SK-N-DZ (cell line): ENCODE data around the gene TMEM163.
"Not testable (repeated sequence)": the region's sequence is repeated elsewhere in the genome, so short reads cannot be mapped to it uniquely, and the experiment has no call there.

Source experiments
- DNase-seq: peaks from one replicate; pipeline ENCODE4 v3.0.0-alpha.2; 2015; ENCODE audit warnings: low spot score

TMEM163 gene

DNA sequence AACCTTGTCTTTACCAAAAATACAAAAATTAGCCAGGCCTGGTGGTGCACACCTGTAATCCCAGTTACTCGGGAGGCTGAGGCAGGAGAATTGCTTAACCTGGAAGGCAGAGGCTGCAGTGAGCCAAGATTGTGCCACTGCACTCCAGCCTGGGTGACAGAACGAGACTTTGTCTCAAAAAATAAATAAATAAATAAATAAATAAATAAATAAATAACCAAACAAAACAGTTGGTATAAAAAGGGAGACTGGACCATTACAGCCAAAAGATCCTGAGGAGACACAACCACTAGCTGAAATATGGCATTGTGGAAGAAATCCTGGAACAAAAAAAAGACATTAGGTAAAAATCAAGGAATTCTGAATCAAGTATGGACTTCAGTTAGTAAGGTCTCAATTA, 4.9 kb upstream of the TMEM163 start:
- not testable (repeated sequence) for DNase-seq

DNA sequence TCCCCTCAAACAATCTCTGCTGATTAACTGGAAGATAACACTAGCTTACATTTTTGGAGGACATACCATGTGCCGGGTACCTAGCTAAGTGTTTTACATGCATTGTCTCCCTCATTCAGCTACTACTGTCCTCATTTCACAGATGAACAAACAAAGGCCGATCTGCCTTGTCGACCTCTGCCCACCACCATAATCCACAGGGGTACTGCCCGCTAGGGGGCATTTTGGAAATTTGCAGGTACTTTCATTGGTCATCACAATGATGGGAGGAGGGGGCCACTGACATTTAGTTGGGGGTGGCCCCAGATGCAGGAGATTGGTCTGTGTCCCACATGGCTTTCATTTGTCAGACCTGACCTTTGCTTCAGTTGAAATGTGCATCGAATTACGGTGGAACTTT, 3.9 kb upstream of the TMEM163 start:
- peak; percentile 33 for DNase-seq

DNA sequence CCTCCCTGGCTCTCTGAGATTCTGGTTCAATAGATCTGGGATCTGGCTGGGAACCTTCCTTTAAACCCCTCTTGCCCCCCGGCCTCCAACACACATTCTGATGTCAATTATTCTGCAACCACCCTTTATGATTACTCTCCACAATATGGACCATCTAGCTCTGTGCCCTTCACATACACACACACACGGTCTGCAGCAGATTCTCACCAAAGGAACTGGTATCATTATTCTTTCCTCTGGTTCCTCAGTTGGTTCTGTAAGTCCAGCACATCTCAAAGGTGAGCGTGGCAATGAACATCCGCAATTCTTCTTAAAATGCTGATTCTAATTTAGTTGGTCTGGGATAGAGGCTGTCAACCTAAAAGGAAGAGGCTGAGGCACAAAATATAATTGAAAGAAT, 2.8 kb upstream of the TMEM163 start:
- no peak for DNase-seq

DNA sequence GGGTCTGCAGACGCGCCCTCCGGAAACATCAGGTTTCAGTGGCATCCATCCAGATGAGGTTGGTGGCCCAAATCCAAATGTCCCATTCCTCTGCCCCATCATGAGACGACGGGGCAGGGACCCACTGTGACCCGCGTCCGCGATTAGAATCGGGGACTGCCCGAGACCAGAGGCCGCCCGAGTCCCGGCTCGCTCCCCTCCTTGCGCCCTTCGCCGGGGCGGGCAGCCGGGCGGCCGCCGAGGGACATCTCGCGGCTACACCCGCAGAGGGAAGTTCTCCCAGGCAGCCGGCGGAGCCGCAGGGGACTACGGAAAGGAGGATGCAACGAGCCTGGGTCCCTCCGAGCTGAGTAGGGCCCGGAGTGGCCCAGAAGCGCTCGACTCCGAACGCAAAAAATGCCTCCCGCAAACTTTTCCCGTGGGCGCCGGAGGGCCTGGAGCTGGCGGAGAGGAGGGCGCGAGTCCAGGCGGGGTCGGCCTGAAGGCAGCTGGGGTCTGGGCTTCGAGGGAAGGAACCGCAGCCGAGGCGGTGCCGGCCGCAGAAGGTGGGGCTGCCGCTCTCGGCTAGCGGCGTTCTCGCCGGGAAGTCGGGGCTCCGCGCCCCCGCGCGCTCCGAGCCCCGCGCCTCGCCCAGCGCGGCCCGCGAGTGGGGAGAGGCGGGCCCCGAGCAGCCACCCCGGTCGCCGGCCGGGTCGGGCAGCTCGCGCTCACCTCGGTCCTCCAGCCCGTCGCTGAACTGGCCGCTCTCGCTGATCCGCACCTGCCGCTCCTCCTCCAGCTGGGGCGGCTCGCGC, 580 bp downstream of the TMEM163 start:
- peak; percentile 19 for DNase-seq

DNA sequence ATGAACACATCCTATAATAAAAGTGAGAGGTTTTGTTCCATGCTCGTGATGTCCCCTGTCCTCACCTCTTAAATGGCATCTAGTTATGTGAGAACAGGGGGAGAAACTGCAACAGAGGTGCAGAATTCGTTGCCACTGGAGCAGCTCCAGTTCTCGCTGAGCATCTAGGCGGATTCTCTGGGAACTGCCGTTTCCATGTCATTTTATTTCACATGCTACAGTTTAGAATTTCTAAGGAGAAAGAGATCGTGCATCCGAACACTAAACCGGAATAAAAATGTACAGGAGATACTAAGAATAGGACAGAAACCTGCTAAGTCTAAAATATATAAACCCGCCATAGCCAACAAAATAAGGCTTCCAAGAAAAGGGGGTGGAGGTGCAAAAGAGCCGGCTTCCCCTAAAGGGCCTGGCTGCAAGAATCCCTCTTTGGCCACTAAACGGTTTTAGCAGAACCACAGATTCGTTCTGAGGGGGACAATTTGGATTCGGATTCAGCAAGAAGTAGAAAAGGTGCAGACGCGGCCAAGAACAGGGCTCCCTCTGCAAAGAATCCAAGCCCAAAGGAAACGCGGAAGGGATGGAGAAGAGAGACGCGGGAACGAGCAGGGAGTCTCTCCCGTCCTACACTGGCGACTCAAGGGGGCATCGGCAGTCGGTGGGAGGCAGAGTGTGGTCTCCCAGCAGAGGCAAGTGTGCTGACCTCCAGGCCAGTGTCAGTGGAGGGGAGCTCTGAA, 1.3 kb downstream of the TMEM163 start:
- DNase-seq: peak; percentile 21

- no peak for DNase-seq
These were observed 2.0 kb downstream of the TMEM163 start for GRCh38 chr2:134716721-134717243.

GRCh38 chr2:134715932-134716643, 2.7 kb downstream of the TMEM163 start:
- no peak for DNase-seq

DNA sequence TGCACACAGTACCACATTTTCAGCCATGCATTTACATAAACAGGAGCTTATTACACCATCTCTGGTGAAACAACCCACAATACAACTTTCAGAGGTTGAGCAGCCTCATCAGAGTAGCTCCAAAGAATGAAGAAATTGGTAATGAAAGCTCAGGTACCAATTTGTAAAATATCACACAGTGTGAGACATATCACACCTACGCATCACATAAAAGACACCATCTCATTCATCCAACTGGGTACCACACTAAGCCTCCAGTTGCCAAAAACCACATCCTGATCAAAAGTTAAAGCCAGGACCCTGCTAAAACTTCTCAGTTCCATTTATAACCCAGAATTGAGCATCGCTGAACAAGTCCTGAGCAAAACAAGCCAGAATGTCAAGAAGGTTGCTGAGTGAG, 4.6 kb downstream of the TMEM163 start:
- DNase-seq: no peak

- no peak for DNase-seq
These were observed 5.2 kb downstream of the TMEM163 start for GRCh38 chr2:134713606-134714005.

DNA sequence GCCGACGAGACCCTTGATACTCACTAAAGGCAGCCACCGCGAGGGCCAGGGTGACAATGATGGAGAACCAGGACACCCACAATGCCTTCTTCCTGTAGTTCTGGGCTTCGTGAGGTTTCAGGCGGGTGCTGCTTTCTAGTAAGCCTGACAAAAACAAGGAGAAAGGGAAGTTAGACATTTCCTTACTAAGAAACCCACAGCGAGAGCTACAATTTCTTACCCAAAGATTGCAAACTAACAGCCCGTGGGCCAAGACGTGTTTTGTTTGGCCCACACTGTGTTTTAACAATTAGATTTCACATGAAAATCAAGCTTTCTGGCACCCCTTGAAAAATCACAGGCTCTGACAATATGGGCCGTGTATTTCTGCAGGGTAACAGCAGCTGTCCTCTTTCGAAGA, 5.6 kb downstream of the TMEM163 start:
- no peak for DNase-seq

- DNase-seq: no peak
These were observed 6.1 kb downstream of the TMEM163 start for GRCh38 chr2:134712736-134713135.

DNA sequence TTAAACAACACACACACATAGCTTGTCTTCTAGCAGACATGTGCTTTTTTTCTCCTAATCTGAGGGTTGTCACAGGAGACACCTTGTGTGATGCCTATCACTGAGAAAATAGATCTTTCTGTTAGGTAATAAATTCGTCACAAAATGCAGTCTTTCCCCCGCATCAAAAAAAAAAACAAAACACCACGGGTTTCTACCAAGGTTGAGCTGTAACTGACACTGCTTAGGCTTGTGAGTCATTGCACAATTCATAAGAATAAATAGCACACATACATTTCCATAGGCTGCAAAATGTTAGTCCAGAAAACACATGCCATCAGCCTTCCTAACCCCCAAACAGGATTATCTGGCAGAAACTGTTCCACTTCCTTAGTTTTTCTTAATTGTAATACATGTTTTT, 6.5 kb downstream of the TMEM163 start:
- no peak for DNase-seq

GRCh38 chr2:134711692-134712091, 7.1 kb downstream of the TMEM163 start:
- no peak for DNase-seq

- no peak for DNase-seq
These were observed 11.5 kb downstream of the TMEM163 start for GRCh38 chr2:134707330-134707676.

DNA sequence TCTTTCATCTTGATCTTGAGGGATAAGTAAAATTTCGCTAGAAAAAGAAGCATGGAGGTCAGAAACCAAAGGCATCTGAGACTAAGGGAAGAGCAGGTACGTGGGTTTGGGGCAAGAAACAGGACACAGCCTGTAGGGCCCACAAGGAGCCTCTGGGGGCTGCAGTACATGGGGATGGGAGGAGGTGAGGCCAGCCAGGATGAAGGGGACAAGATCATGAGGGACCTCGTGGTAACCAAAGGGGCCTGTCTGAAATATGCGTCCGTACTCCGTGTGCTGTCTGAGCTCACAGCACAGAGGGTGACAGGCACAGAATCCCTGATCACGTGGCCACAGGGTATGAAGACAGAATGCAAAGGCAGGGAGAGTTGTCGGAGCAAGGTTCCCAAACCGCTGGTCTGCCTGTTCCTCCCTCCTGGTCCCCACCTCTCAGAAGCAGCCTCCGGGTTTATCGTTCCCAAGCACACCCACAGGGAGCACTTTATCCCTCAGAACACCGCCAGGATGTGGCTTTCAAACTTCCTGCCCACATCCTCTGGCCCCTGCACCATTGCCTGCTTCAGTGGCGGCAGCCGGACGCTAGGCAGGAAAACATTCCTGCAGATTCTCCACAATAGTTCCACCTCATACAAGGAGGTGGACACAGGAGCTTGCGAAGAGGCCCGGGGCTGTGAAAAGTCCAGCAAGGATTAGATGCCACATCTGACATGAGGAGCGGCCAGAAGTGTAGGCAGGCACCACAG, 12.0 kb downstream of the TMEM163 start:
- DNase-seq: peak; percentile 42

GRCh38 chr2:134705861-134706586, 12.8 kb downstream of the TMEM163 start:
- DNase-seq: peak; percentile 69

GRCh38 chr2:134704173-134704572, 14.6 kb downstream of the TMEM163 start:
- no peak for DNase-seq

DNA sequence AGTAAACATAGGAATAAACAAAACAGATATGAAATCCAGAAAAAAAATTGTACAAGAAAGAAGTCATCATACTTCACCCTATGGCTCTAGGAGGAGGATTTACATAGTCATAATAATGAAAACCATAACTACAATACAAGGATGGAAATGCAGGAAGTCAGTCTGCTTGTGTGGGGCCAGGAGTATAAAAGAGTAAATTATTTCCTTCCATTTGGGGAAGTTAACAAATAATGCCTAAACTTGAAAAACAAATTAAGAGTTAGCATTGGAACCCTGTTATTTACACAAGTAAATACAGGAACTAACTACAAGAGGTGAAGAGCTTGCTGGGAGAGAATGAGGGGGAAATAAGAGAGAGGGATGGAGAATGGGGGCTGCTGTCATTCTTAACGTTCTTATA, 15.4 kb downstream of the TMEM163 start:
- DNase-seq: no peak

- DNase-seq: no peak
These were observed 18.1 kb downstream of the TMEM163 start for GRCh38 chr2:134700730-134701129.

DNA sequence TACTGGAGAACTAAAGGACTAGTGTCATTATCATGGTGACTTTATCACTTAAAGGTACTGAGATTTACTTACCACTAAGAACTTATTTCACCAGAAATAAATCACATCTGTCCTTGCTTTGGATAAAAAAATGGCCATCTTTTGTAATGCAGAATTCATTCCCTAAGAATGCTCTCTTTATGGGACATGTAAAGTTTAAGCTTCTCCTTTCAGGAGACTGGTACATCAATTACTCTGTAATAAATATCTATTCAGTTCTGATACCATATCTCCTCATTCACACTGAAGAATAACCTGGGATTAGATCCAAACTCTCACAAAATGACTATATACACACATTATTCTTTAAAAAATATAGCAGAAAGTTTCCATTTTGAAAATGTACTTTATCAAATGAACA, 24.4 kb downstream of the TMEM163 start:
- no peak for DNase-seq
